HG03103 (cell line): ENCODE data around the gene STC2.
"Not testable (repeated sequence)": the region's sequence is repeated elsewhere in the genome, so short reads cannot be mapped to it uniquely, and the experiment has no call there.

Experiments used
- ATAC-seq: cut with Tn5 transposase; IDR thresholded peaks from one replicate; pipeline ENCODE4 v1.9.1; 2021; ENCODE audit warnings: low read depth; ENCODE audit not compliant: unreplicated experiment

STC2 gene, protein sequence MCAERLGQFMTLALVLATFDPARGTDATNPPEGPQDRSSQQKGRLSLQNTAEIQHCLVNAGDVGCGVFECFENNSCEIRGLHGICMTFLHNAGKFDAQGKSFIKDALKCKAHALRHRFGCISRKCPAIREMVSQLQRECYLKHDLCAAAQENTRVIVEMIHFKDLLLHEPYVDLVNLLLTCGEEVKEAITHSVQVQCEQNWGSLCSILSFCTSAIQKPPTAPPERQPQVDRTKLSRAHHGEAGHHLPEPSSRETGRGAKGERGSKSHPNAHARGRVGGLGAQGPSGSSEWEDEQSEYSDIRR

DNA sequence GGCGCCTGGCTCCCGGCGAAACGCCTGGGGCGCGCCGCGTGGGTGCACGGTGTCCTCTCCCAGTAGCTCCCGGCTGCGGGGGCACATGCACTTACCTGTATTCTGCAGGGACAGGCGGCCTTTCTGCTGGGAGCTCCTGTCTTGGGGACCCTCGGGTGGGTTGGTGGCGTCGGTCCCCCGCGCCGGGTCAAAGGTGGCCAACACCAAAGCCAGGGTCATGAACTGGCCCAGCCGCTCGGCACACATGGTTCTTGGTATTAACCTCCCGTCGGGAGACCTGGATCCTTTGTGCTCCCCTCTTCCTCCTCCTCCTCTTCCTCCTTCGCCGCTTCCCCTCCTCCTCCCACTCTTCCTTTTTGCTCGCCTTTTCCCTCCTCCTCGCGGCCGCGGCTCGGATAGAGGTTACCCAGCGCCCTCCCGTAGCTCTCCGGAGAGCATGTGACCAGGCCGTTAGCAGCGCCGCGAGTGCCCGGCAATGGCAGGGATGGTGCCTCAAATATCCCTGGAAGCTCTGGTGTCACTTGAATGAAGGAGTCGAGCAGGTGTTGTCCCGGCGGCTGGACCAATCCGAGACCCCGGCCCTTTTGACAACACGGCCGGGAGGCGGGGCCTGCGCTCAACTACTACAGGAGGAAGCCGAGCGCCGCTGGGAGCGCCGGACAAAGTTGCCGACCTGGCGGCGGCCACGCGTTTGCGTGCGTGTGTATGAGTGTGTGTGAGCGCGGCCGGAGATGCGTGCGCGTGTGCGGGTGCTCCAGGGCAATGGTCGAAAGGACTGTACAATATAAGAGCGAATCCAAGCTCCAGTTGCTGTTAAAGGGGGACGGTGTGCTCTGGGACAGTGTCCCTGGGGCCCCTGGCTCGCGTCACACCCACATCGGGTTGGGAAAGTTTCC, at the start of gene STC2:
STC2 (minus strand) TSS at position 467 of the 896 bp plus-strand sequence; CDS start at position 246, 221 bp downstream.
- ATAC-seq, result peak; percentile 51

DNA sequence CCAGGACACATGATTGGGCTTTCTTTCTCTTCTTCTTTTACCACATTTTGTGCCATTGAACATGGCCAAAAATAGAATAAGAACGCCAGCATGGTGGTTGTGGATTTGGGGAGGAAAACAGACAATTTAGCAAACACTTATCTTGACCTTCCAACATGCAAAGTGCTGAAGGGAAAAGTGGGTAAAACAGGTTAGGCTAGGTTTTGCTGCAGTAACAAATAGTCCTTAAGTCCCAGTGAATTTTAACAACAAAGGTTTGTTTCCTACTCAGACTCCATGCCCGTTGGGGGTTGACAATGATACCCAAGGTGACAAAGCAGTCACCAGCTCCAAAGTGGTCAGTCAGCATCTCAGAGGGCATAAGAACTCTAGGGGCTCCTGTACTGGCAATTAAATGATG, 43.2 kb upstream of the STC2 start:
- no peak for ATAC-seq

DNA sequence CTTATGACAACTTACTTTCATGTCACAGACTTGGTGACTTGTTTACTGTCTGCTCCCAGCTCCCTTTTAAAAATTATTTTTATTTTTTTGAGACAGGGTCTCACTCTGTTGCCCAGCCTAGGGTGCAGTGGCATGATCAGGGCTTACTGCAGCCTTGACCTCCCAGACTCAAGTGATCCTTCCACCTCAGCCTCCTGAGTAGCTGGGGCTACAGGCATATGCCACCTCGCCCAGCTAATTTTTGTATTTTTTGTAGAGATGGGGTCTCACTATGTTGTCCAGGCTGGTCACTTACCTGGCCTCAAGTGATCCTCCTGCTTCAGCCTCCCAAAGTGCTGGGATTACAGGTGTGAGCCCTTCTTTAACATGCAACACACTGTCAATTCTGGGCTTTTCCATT, 35.2 kb upstream of the STC2 start:
- not testable (repeated sequence) for ATAC-seq

DNA sequence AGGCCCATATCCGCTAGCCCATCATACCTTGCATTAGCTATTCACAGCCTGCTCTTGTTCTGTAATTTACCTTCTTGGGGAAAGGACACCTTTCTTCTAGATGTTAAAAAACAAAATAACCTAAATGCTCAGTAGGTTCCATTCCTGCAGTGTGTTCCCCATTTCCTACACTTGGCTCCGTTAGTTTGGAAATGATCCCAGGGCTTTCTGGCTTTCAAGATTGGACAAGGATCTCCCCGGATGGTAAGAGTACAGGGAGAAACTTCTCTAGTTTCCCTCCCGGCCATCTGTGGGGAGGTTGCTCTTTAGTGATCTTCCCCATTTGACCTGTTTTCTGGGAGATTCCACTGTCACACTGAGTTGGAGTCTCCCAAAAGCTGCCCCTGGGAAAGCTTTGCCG, 27.3 kb upstream of the STC2 start:
- ATAC-seq, result no peak

DNA sequence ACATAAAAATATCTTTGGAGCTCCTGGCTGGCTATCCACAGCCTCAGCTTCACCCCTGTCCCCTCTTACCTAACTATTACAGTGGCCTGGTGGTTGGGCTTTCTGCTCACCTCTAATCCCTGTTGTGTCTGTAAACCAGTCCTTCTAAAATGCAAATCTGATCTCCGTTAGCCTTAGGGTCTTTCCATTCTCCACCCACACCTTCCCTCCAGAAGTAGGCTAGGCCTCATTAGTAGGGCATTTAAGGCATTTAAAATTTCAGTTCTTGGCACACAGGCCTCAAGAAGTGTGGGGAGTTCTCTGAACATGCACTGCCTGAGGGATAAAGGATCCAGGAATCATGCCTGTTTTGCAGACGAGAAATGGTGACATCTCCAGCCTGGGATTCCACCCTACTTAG, 26.4 kb upstream of the STC2 start:
- ATAC-seq, result no peak

DNA sequence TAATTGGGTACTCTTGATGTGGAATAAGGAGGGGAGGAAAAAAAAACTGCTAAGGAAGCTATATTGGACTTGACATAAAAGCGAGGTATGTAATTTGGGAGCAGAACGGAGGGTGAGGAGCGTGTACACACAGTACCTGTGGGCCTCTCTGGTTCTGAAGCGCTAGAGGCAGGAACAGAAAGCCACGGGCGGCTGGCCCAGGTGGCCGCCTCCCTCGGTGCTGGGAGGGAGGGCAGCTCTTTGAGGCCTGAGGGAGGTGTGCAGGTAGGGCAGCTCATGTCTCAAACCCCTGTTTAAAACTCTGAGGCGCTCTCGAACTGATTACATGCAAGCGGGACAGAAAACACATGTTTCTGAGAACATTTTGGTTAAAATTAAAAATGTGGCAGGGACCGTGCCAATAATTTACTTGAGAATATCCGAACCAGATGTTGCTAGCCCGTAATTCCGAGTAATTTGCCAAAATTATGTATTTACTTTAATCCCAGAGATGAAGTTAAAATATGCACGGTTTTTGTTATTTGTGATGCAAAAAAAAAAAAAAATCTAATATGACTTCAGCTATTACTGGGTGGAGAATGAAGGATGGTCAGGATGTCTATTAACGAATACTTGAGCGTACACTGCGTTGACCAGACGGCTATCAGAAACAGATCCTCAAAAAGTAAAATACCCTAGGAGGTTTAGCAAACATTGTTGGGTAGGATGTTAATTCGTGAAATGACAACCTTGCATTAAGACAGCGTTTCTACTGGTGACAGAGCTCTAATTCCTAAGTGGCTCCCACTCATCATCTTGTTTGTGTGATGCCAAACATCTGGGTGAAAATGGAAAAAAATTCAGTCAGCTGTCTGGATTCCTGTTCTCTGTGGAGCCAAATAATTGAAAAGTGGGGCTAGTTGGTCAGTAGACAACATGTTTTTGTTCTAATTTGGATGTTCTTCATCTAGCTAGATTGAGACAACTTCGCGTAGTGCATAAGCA, 24.4 kb upstream of the STC2 start:
- no peak for ATAC-seq

DNA sequence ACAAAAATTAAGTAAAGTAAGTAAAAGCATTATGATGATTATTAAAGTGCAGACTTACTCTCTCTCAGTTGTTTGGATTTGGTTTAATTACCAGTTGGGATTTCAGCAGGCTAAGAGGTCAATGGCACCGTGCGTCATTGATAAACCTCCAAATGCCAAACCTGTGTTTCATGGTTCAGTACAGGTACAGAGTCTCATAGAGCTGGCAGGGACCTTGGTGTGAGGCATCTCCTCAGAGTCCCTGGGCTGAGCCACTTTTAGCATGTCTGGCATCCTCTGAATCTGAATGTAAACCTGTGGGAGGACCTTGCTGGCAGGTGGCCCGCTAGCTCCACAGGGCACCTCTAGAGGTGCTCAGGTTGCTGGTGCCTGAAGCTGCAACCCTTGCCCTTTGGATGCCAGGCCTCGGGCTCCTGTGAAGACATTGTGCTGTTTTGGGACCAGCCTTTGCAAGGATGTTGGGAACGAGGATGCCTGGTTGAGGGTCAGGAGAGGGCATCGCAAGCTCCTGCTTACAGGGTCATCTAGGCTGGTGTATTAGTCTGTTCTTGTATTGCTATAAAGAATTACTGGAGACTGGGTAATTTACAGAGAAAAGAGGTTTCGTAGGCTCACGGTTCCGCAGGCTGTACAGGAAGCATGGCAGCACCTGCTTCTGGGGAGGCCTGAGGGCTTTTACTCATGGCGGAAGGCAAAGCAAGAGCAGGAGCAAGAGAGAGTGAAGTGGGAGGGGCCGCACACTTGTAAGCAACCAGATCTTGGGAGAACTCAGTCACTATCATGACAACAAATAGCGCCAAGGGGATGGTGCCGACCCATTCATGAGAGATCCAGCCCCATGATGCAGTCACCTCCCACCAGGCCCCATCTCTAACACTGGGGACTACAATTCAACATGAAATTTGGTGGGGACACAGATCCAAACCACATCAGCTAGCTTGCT, 14.9 kb upstream of the STC2 start:
- no peak for ATAC-seq

DNA sequence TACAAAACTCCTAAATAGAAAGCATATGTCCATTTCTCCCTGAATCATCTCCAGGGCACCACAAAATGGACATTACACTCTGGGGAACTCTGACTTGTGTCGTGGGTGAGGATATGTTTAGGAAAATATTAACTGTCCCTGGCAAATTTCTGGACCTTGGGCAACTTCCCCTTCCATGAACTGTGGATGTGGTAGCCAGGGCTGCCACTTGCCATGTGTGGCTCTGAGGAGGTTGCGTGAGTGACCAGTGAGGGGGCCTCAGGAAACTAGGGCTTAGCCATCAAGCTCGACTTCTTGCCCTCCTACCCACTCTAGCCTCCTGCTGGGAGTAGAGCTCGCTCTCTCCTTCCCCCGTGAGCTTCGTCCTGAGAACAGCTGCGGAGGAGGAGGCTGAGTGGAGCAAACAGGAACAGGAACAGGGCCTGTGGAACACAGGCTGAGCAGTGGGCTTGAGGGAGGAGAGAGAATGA, 13.8 kb upstream of the STC2 start:
- ATAC-seq, result no peak

DNA sequence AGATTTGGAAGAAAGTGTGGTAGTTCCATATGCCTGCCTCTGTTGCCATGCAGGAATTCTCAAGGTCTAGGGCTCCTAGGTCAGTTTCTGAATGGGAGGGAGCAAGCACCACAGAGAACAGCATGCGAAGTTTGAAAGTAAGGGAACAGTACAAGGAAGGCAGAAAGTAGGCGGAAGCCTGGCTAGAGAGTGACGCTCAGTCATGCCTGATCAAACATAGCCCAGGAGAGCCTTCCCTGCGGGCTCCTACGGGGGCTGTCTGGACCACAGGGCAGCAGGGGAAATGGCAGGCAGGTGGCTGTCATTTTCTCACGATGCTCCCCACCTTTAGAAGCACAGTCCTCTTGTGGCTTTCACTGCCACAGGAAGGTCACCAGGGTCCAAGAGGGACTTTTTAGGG, 12.8 kb upstream of the STC2 start:
- ATAC-seq, result no peak

DNA sequence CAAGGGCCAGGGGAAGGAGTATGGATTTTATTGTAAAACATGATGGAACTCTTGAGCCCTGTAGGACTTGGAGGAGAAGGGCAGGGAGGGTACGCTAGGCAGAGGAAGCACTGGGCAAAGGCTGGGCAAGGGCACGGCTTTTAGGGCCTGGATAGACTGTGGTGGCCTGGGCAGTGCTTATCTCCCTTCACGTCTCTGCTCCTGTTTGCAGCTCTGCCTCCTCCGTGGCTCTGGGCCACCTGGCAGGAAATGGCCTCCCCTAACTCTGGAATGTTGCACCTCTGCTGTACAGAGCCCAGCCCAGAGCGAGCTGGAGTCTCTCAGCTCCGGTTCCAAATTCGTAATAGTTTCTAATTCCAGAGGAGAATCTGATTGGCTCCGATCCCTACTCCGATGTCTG, 12.2 kb upstream of the STC2 start:
- no peak for ATAC-seq

DNA sequence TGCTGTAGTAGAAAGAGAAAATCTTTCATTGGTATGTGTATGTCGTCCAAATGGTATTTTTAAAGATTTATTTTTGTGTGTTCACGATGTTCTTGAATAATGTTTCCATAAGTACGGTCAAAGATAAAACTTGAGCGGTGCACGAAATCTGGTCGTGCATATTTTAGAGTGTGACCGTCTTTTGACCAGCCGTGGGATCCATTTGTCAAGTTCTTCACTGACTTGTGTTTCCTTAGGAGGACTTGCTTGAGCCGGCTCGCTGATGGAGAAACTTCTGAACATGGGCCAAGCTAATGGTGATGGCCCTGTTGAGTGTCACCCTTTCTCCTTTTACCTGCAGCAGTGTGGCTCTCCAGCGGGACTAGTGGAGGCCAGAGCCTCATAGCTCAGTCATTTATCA, 11.1 kb upstream of the STC2 start:
- no peak for ATAC-seq

DNA sequence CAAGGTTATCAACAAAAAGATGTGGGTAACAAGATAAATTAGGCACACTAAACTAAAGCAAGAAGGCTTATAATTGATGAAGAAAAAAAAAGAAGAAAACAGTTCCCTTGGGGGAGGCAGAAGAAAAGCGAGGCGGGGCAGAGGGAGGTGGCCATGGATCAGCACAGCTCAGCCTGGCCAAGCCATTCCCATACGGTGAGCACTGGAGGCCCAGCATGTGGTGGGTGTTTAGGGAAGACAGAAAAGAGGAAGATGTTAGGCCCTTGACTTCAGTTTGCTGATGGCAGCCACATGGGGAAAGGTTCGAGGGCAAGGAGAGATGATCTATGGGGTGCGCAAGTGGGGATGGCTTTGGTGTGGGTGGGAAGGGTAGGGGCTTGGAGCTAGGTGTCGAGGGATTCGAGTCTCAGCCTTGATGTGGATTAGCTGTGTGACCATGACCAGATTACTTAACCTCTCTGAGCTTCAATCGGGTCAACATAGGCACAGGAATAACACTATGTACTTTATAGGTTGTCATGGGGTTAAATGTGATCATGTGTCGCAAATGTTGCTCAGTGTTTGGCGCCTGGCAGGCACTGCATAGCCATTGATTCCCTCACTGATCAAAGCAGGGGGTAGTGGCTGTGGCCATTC, 10.3 kb upstream of the STC2 start:
- ATAC-seq, result no peak

DNA sequence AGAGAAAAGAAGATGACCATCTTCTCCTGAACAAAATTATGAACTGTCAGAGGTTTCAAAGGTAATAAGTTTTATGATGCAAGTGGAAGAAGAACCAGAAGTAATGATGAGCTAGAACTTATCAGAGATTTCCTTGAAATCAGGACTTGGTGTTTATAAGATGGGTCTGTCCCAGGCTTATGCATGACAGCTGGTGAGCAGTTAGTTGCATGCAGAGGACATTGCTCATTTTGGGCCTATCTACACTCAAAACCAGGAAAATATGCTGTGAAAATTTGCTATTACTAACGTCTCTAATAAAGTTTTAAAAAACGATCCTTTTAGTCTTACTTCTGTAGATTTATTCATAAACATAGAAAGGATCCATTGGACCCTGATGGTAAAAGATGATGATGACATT, 6.6 kb upstream of the STC2 start:
- no peak for ATAC-seq

DNA sequence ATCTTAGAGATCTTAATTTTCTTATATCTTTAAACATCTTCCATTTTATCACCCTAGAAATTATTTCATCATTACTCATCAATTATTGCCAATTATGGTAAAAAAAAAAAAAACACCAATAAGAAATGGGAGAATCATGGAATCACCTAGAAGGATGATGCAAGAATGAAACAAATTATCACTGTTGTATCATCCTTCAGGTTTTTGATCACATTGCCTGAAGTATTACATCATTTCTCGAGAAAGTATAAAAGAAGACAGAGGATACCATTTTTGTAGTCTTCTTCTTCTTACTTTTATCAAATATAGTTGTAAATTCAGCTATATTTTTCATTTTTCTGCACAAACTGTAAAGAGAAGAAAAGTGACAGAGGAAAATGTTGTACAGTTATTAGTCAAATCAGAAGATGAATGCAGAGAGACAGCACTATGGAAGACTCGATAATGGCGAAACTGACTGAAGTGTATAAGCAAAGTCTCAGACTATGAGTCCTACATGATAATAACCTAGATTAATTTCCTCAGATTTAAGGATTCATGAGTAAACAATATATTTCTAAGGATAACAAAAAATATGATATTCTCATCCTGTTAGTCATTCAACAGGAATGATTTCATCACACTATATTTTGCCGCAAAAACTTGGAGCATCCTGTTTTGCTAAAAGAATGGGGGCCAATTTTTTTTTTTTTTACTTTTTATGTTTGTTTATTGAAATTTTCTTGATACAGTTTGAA, 5.9 kb upstream of the STC2 start:
- ATAC-seq, result no peak

DNA sequence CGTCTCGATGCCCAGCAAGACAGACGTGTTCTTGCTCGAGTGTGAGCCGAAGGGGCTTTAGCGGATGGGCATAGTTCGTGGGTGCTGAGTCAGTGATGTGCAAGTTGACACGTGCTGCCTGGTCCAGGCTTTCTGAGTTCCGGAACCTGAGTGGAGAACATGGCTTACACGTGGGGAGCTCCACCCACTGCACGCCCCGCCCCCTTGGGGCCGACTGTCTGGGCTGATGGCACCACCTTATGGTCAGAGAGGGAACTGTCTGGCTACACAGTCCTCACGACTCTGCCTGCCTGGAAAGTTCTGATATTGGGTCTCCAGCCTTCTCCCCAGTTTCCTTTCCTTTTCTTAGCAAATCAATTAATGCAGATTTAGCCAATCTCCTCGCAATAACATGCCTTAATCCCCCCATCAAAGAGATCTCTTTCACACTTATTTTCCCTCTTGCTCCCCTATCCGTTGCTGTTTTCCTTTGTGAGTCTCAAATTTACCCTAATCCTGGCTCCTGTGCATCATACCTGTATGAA, 3.8 kb upstream of the STC2 start:
- ATAC-seq, result peak; percentile 49

DNA sequence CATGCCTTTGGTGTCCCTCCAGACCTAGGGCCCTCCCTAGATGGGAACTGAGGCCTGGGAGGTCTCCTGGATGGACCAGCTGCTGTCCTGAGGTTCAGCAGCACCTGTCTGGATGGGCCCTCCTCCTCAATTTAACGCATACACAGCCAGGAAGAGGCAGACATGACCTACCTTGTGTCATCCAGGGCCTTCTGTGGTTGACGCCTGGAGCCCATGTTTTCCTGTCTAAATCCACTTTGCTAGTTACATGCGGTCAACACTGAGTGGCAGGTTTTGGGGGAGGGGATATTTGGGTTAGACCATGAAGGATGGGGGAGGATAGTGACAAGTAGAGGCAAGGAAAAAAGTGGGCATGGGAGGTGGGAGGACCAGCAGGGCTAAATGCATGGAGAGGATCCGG, 3.1 kb upstream of the STC2 start:
- ATAC-seq, result no peak

DNA sequence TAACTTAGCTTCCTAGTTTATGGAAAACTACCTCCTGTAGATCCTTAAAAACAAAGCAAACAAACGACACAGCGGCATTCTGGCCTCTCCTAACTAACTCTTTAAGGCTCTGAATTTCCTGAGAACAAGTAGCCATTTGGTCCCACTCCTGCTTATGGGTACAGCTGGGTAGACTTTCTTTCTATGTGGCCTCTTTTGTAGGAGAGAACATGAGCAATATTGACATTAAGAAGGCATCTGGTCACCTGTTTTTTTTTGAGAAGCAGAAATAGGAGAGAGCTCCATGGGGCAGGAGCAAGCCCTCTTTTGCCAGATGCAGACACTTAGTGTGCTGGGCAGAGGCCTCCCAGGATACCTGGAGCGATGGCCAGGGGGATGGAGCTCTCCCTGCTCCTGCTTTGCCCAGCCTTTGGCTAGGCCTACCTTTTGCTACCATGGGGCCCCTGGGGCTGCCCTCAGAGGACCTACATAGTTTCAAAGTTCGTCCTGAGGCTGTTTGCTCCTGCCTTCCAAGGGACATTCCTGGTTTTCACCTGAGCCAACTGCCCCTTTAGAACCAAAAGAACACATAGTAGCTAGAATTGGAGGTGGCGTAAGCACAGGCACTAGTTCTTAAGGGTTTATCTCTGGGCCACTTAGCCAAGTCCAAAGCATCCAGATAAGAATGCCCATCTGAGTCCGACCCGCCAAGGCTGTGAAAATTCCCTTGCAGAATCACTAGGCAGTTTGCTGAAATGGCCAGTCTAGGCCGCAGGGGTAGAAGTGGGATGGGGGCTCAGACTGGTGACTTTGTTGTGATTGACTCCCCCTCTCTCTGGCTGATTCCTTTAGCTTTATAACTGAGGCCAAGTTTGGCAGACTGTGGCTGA, 2.4 kb upstream of the STC2 start:
- no peak for ATAC-seq
